Measurements from ENCODE around the gene SPSB4. TPM values are rescaled to one million over a fixed set of nuclear protein-coding genes. Genes with fewer than 3 reads are reported as not detected.

Gene SPSB4
- total and polyA plus RNA-seq, 9 of the 15 experiments (the other 6 are each of a cell fraction or from before 2014, with no cell fraction given): not detected

GRCh38 chr3:141127344-141128125 lies 76.4 kb downstream of the SPSB4 start:
- Histone ChIP-seq H3K79me2 (ENCODE audit: control insufficient read depth, insufficient read depth, low read length) (no peaks in the 10 kb centered on the region), H3K9me1 (ENCODE audit: control insufficient read depth, insufficient read depth, low read length) (no peaks in the 10 kb centered on the region), H4K20me1 (replicated peaks; ENCODE audit: control insufficient read depth, insufficient read depth, low read length) (no peaks in the 10 kb centered on the region), H3K36me3 (ENCODE audit: control insufficient read depth, insufficient read depth, low read length) (no peaks in the 10 kb centered on the region), H3K4me2 (ENCODE audit: insufficient read depth, low read length) (no peak overlapping the region), H3K4me3 (no peak overlapping the region), H3K27me3 (ENCODE audit: control insufficient read depth in 2 of 2, insufficient read depth in 2 of 2, low read length in 2 of 2) (peaks cover 0 to 27% of the 10 kb centered on the region in 2 experiments; a peak in 2 of 5 replicates), H3K4me1 (replicated peaks in 1 of 2; ENCODE audit: control insufficient read depth in 2 of 2, insufficient read depth in 2 of 2, low read length in 2 of 2) (no peaks in the 10 kb centered on the region), H2AFZ (ENCODE audit: low read depth, low read length) (no peak overlapping the region), H3K27ac (ENCODE audit: extremely low read depth, low read depth, low read length) (no peak overlapping the region), H3K9me3 (replicated peaks; ENCODE audit: control insufficient read depth, insufficient read depth, low read depth, low read length) (no peaks in the 10 kb centered on the region), H3K9ac (ENCODE audit: insufficient read depth in 1 of 2, low read depth in 2 of 2, low read length in 2 of 2) (no peak overlapping the region)
- intact Hi-C loops (cut with micrococcal nuclease): no loop called here
- in situ Hi-C loops (cut with MboI): no loop called here
- ATAC-seq: no peak
- BruUV-seq (replicated peaks): no TSS peak
- ChIA-PET POLR2A (interaction anchor here (1.1 kb wide), 1 partner anchor 12 kb away, joined by 3 read pairs; no protein-coding TSS in a partner anchor), CTCF (ENCODE audit: low intra/inter-chr PET ratio) (no interaction called here)
- under 1% methylated on average over 9 of the region's 9 CpGs for WGBS (ENCODE audit: insufficient coverage, low coverage, missing lambda C conversion rate)
- FAIRE-seq: no peak
- DNase-seq (ENCODE audit: extremely low read depth in 1 of 4, low spot score in 3 of 4): no peak
- TF ChIP-seq ZBTB9 (CRISPR knock-in tag; IDR thresholded peaks at IDR 0.05): no peak
- no peak for TF ChIP-seq MTA2 (IDR thresholded peaks at IDR 0.05; ENCODE audit: low read depth)
- no peak for TF ChIP-seq PHF21A (IDR thresholded peaks at IDR 0.05; ENCODE audit: borderline replicate concordance, low read depth)
- no peak for TF ChIP-seq KDM4B (IDR thresholded peaks at IDR 0.05; ENCODE audit: borderline replicate concordance in 2 of 2, low read depth in 1 of 2)
- no peak for TF ChIP-seq CTCFL (IDR thresholded peaks at IDR 0.05; ENCODE audit: borderline replicate concordance, insufficient read depth, low read depth, low read length, poor library complexity, severe bottlenecking)
- TF ChIP-seq STAG1 (CRISPR knock-in tag; IDR thresholded peaks at IDR 0.05; ENCODE audit: borderline replicate concordance): no peak
- no peak for TF ChIP-seq IRF9 (tag; IDR thresholded peaks at IDR 0.05)
- TF ChIP-seq NFATC3 (IDR thresholded peaks at IDR 0.05): no peak
